Measurements from ENCODE around the gene TTC3. TPM values are rescaled to one million over a fixed set of nuclear protein-coding genes. Genes with fewer than 3 reads are reported as not detected.
"Not testable (repeated sequence)": the region's sequence is repeated elsewhere in the genome, so short reads cannot be mapped to it uniquely, and the experiment has no call there.

The TTC3 gene
- total RNA-seq, 1 experiment from 2014 or later, result 29.0 TPM

GRCh38 chr21:37030864-37031263 lies 42.2 kb upstream of the TTC3 start:
- TF ChIP-seq MLX (CRISPR knock-in tag; IDR thresholded peaks at IDR 0.05), result no peak
- ATAC-seq, result no peak
- ChIA-PET CTCF (interaction anchor here (1.4 kb wide), 1 partner anchor 54 kb away, joined by 3 read pairs; no protein-coding TSS in a partner anchor), POLR2A (interaction anchor here (0.6 kb wide), 1 partner anchor 9 kb away, joined by 8 read pairs; no protein-coding TSS in a partner anchor)
- Mint-ChIP-seq H3K36me3 (no peaks in the 10 kb centered on the region), H3K9me3 (no peaks in the 10 kb centered on the region), H3K27me3 (ENCODE audit: low read depth) (peaks cover 8% of the 10 kb centered on the region), H3K4me3 (no peak overlapping the region), H3K27ac (no peak overlapping the region), H3K4me1 (0 out of 2 replicates have a peak, but pooled peaks cover 4% of the 10 kb centered on the region)
- no peak for DNase-seq (ENCODE audit: low spot score)

- no peak for ATAC-seq
- Mint-ChIP-seq H3K36me3 (no peaks in the 10 kb centered on the region), H3K4me1 (0 out of 2 replicates have a peak, but pooled peaks cover 4% of the 10 kb centered on the region), H3K27me3 (ENCODE audit: low read depth) (peaks cover 21% of the 10 kb centered on the region), H3K9me3 (no peaks in the 10 kb centered on the region), H3K4me3 (no peak overlapping the region), H3K27ac (no peak overlapping the region)
- TF ChIP-seq ZNF121 (CRISPR knock-in tag; IDR thresholded peaks at IDR 0.05) (no peak), ATF1 (CRISPR knock-in tag; IDR thresholded peaks at IDR 0.05) (no peak), ZNF512 (CRISPR knock-in tag; IDR thresholded peaks at IDR 0.05; ENCODE audit: borderline replicate concordance) (no peak), SMAD4 (CRISPR knock-in tag; IDR thresholded peaks at IDR 0.05) (no peak)
- POLR2A ChIA-PET, result no interaction called here
- DNase-seq (ENCODE audit: low spot score), result no peak
- CTCF ChIA-PET, result no interaction called here
These were observed 40.8 kb upstream of the TTC3 start for GRCh38 chr21:37032293-37032692.

- no peaks in the 10 kb centered on the region for H3K36me3 Mint-ChIP-seq
- no peaks in the 10 kb centered on the region for H3K9me3 Mint-ChIP-seq
- no peak for TF ChIP-seq NFE2L1 (CRISPR knock-in tag; IDR thresholded peaks at IDR 0.05)
- no peak overlapping the region for H3K27ac Mint-ChIP-seq
- ATAC-seq (no peak), DNase-seq (ENCODE audit: low spot score) (no peak)
- ChIA-PET CTCF (no interaction called here), POLR2A (no interaction called here)
- no peak overlapping the region for H3K4me3 Mint-ChIP-seq
- peaks cover 28% of the 10 kb centered on the region for H3K27me3 Mint-ChIP-seq (ENCODE audit: low read depth)
- 0 out of 2 replicates have a peak, but pooled peaks cover 4% of the 10 kb centered on the region for H3K4me1 Mint-ChIP-seq
These were observed 40.1 kb upstream of the TTC3 start for GRCh38 chr21:37032877-37033471.

GRCh38 chr21:37034394-37034793 lies 38.7 kb upstream of the TTC3 start:
- H3K4me3 Mint-ChIP-seq; H3K27ac Mint-ChIP-seq; H3K9me3 Mint-ChIP-seq; ATAC-seq; H3K4me1 Mint-ChIP-seq; POLR2A ChIA-PET; DNase-seq (ENCODE audit: low spot score); H3K36me3 Mint-ChIP-seq; CTCF ChIA-PET: not testable (repeated sequence)
- H3K27me3 Mint-ChIP-seq (ENCODE audit: low read depth), result peaks cover 42% of the 10 kb centered on the region

GRCh38 chr21:37036177-37036576 lies 36.9 kb upstream of the TTC3 start:
- Mint-ChIP-seq H3K27me3 (ENCODE audit: low read depth) (peaks cover 59% of the 10 kb centered on the region), H3K9me3 (no peaks in the 10 kb centered on the region), H3K4me1 (peaks cover 7% of the 10 kb centered on the region), H3K27ac (no peak overlapping the region), H3K36me3 (no peaks in the 10 kb centered on the region), H3K4me3 (no peak overlapping the region)
- no peak for ATAC-seq
- ChIA-PET CTCF (no interaction called here), POLR2A (no interaction called here)
- no peak for DNase-seq (ENCODE audit: low spot score)
- TF ChIP-seq GTF2I (CRISPR knock-in tag; conservative IDR thresholded peaks at IDR 0.05), result no peak
- TF ChIP-seq ETV6 (CRISPR knock-in tag; IDR thresholded peaks at IDR 0.05), result no peak
- no peak for TF ChIP-seq E2F5 (CRISPR knock-in tag; IDR thresholded peaks at IDR 0.05)
- no peak for TF ChIP-seq ZNF416 (CRISPR knock-in tag; IDR thresholded peaks at IDR 0.05)
- no peak for TF ChIP-seq ZNF423 (CRISPR knock-in tag; IDR thresholded peaks at IDR 0.05)
- TF ChIP-seq CREM (CRISPR knock-in tag; IDR thresholded peaks at IDR 0.05), result no peak
- TF ChIP-seq ZBTB21 (CRISPR knock-in tag; IDR thresholded peaks at IDR 0.05; ENCODE audit: borderline replicate concordance), result no peak
- no peak for TF ChIP-seq NR3C1 (CRISPR knock-in tag; conservative IDR thresholded peaks at IDR 0.05; ENCODE audit: low read depth)
- TF ChIP-seq RELA (CRISPR knock-in tag; IDR thresholded peaks at IDR 0.05; ENCODE audit: borderline replicate concordance), result no peak
- TF ChIP-seq ARID4B (CRISPR knock-in tag; IDR thresholded peaks at IDR 0.05; ENCODE audit: borderline replicate concordance), result no peak
- no peak for TF ChIP-seq PRRX2 (CRISPR knock-in tag; IDR thresholded peaks at IDR 0.05)
- no peak for TF ChIP-seq PREB (CRISPR knock-in tag; IDR thresholded peaks at IDR 0.05; ENCODE audit: borderline replicate concordance)

Measured in WTC11 (cell line).